ENCODE data around the gene AQP12B. TPM values are rescaled to one million over a fixed set of nuclear protein-coding genes. Genes with fewer than 3 reads are reported as not detected.
"Not testable (repeated sequence)": the region's sequence is repeated elsewhere in the genome, so short reads cannot be mapped to it uniquely, and the experiment has no call there.

The AQP12B gene
- total RNA-seq, 2 experiments from 2014 or later: not detected

- POLR2A ChIA-PET: interaction anchor here (1.0 kb wide), 1 partner anchor 143 kb away, joined by 3 read pairs; no protein-coding TSS in a partner anchor
- H3K4me3 Mint-ChIP-seq: no peak overlapping the region
- ATAC-seq: no peak
Measured at GRCh38 chr2:240703417-240704341, 21.0 kb upstream of the AQP12B start.

GRCh38 chr2:240702640-240703011 is 19.9 kb upstream of the AQP12B start:
- no peak overlapping the region for H3K27ac Mint-ChIP-seq
- ATAC-seq: no peak
- peaks cover 21% of the 10 kb centered on the region for H3K4me1 Mint-ChIP-seq (ENCODE audit: low read depth)
- H3K4me3 Mint-ChIP-seq: no peak overlapping the region
- DNase-seq: no peak
- H3K9me3 Mint-ChIP-seq (ENCODE audit: insufficient read depth): no peaks in the 10 kb centered on the region
- H3K27me3 Mint-ChIP-seq (ENCODE audit: low read depth): peaks cover 21% of the 10 kb centered on the region
- CTCF ChIA-PET: no interaction called here
- no peaks in the 10 kb centered on the region for H3K36me3 Mint-ChIP-seq (ENCODE audit: low read depth)
- POLR2A ChIA-PET: no interaction called here

More at GRCh38 chr2:240703417-240704341, 21.0 kb upstream of the AQP12B start:
- Mint-ChIP-seq H3K36me3 (ENCODE audit: low read depth) (no peaks in the 10 kb centered on the region), H3K9me3 (ENCODE audit: insufficient read depth) (no peaks in the 10 kb centered on the region), H3K4me1 (ENCODE audit: low read depth) (peaks cover 21% of the 10 kb centered on the region), H3K27ac (no peak overlapping the region), H3K27me3 (ENCODE audit: low read depth) (peaks cover 28% of the 10 kb centered on the region)
- CTCF ChIA-PET: no interaction called here
- no peak for DNase-seq

- POLR2A ChIA-PET: no interaction called here
- DNase-seq (no peak), ATAC-seq (no peak)
- CTCF ChIA-PET: no interaction called here
- Mint-ChIP-seq H3K4me3 (no peak overlapping the region), H3K27ac (no peak overlapping the region), H3K36me3 (ENCODE audit: low read depth) (no peaks in the 10 kb centered on the region), H3K9me3 (ENCODE audit: insufficient read depth) (no peaks in the 10 kb centered on the region), H3K27me3 (ENCODE audit: low read depth) (peaks cover 16% of the 10 kb centered on the region), H3K4me1 (ENCODE audit: low read depth) (peaks cover 21% of the 10 kb centered on the region)
Measured at GRCh38 chr2:240701736-240702639, 19.3 kb upstream of the AQP12B start.

- Mint-ChIP-seq H3K4me1 (ENCODE audit: low read depth) (peaks cover 21% of the 10 kb centered on the region), H3K4me3 (no peak overlapping the region), H3K36me3 (ENCODE audit: low read depth) (no peaks in the 10 kb centered on the region), H3K9me3 (ENCODE audit: insufficient read depth) (no peaks in the 10 kb centered on the region), H3K27ac (no peak overlapping the region), H3K27me3 (ENCODE audit: low read depth) (peaks cover 13% of the 10 kb centered on the region)
- DNase-seq (no peak), ATAC-seq (no peak)
- ChIA-PET CTCF (no interaction called here), POLR2A (no interaction called here)
Measured at GRCh38 chr2:240701091-240701735, 18.5 kb upstream of the AQP12B start.

GRCh38 chr2:240700616-240701015 is 17.9 kb upstream of the AQP12B start:
- H3K9me3 Mint-ChIP-seq (ENCODE audit: insufficient read depth); CTCF ChIA-PET; H3K27ac Mint-ChIP-seq; POLR2A ChIA-PET; H3K36me3 Mint-ChIP-seq (ENCODE audit: low read depth); H3K4me3 Mint-ChIP-seq; ATAC-seq; DNase-seq: not testable (repeated sequence)
- Mint-ChIP-seq H3K27me3 (ENCODE audit: low read depth) (peaks cover 12% of the 10 kb centered on the region), H3K4me1 (ENCODE audit: low read depth) (peaks cover 20% of the 10 kb centered on the region)

GRCh38 chr2:240699835-240700234 is 17.1 kb upstream of the AQP12B start:
- CTCF ChIA-PET; POLR2A ChIA-PET; H3K27ac Mint-ChIP-seq; DNase-seq; H3K9me3 Mint-ChIP-seq (ENCODE audit: insufficient read depth); H3K4me3 Mint-ChIP-seq; H3K36me3 Mint-ChIP-seq (ENCODE audit: low read depth); H3K27me3 Mint-ChIP-seq (ENCODE audit: low read depth); ATAC-seq: not testable (repeated sequence)
- peaks cover 13% of the 10 kb centered on the region for H3K4me1 Mint-ChIP-seq (ENCODE audit: low read depth)

- ATAC-seq; H3K9me3 Mint-ChIP-seq (ENCODE audit: insufficient read depth); H3K4me1 Mint-ChIP-seq (ENCODE audit: low read depth); H3K36me3 Mint-ChIP-seq (ENCODE audit: low read depth); CTCF ChIA-PET; H3K4me3 Mint-ChIP-seq; POLR2A ChIA-PET; H3K27me3 Mint-ChIP-seq (ENCODE audit: low read depth); DNase-seq; H3K27ac Mint-ChIP-seq: not testable (repeated sequence)
Measured at GRCh38 chr2:240698852-240699561, 16.3 kb upstream of the AQP12B start.

GRCh38 chr2:240696469-240696868 is 13.8 kb upstream of the AQP12B start:
- H3K9me3 Mint-ChIP-seq (ENCODE audit: insufficient read depth); POLR2A ChIA-PET; ATAC-seq; DNase-seq; H3K27me3 Mint-ChIP-seq (ENCODE audit: low read depth); H3K4me3 Mint-ChIP-seq; H3K4me1 Mint-ChIP-seq (ENCODE audit: low read depth); CTCF ChIA-PET; H3K36me3 Mint-ChIP-seq (ENCODE audit: low read depth); H3K27ac Mint-ChIP-seq: not testable (repeated sequence)

- H3K9me3 Mint-ChIP-seq (ENCODE audit: insufficient read depth); H3K36me3 Mint-ChIP-seq (ENCODE audit: low read depth); DNase-seq; H3K4me3 Mint-ChIP-seq; POLR2A ChIA-PET; CTCF ChIA-PET; ATAC-seq; H3K4me1 Mint-ChIP-seq (ENCODE audit: low read depth); H3K27ac Mint-ChIP-seq; H3K27me3 Mint-ChIP-seq (ENCODE audit: low read depth): not testable (repeated sequence)
Measured at GRCh38 chr2:240695593-240695992, 12.9 kb upstream of the AQP12B start.

GRCh38 chr2:240694304-240694703 is 11.6 kb upstream of the AQP12B start:
- H3K9me3 Mint-ChIP-seq (ENCODE audit: insufficient read depth); H3K4me1 Mint-ChIP-seq (ENCODE audit: low read depth); POLR2A ChIA-PET; ATAC-seq; CTCF ChIA-PET; H3K27me3 Mint-ChIP-seq (ENCODE audit: low read depth); H3K4me3 Mint-ChIP-seq; DNase-seq; H3K27ac Mint-ChIP-seq; H3K36me3 Mint-ChIP-seq (ENCODE audit: low read depth): not testable (repeated sequence)

All from activated CD8-positive, alpha-beta T cell treated with anti-CD3 and anti-CD28 coated beads, Interleukin-2, amount 10 ng/mL, durations not matched to agents 7 days and 5 days (primary cell).